ENCODE results near the gene CLCA2. TPM values are rescaled to one million over a fixed set of nuclear protein-coding genes. Genes with fewer than 3 reads are reported as not detected.

Gene CLCA2
- total RNA-seq, 1 experiment from 2014 or later = not detected

DNA sequence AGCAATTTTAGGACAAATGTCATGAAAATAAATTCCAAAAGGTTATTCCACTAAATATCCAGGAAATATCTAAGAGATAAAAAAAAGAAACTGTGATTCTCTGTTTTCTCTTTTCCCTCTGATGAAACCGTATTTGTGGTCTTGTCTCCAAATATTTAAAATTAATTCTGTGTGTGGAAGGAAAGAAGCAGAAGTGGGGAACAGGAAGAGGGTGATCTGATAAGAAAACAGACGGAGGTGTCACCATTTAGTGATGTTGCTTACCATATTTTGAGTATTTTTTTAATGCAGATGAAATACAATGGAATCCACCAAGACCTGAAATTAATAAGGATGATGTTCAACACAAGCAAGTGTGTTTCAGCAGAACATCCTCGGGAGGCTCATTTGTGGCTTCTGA, 74.3 kb downstream of the CLCA2 start:
- no peaks in the 10 kb centered on the region for H3K9me3 ChIP-seq (ENCODE audit: low read depth, low read length, poor library complexity, severe bottlenecking)
- no TSS peak for BruUV-seq (replicated peaks)
- ChIA-PET CTCF (no interaction called here), POLR2A (ENCODE audit: low non-redundant PET) (no interaction called here)
- no peak overlapping the region for H3K4me3 ChIP-seq (ENCODE audit: low read depth, low read length, poor library complexity, severe bottlenecking)
- TF ChIP-seq CTCF (conservative IDR thresholded peaks at IDR 0.05; ENCODE audit: low read depth, low read length) (no peak), EZH2 (IDR thresholded peaks at IDR 0.05; ENCODE audit: borderline replicate concordance, low read depth, low read length, poor library complexity, severe bottlenecking) (no peak)
- H3K27ac ChIP-seq (ENCODE audit: low read depth, low read length, poor library complexity, severe bottlenecking) = no peak overlapping the region
- H3K36me3 ChIP-seq (ENCODE audit: insufficient read depth, low read length, poor library complexity, severe bottlenecking) = no peaks in the 10 kb centered on the region
- intact Hi-C loops (cut with micrococcal nuclease; ENCODE audit: unreplicated experiment) = no loop called here
- no peak for DNase-seq (ENCODE audit: low spot score)
- H3K27me3 ChIP-seq (replicated peaks; ENCODE audit: insufficient read depth, low read depth, low read length, poor library complexity) = no peaks in the 10 kb centered on the region
- H3K4me1 ChIP-seq (ENCODE audit: insufficient read depth, low read length, poor library complexity, severe bottlenecking) = no peaks in the 10 kb centered on the region

GRCh38 chr1:86499987-86500593, 76.1 kb downstream of the CLCA2 start:
- Histone ChIP-seq H3K4me1 (ENCODE audit: insufficient read depth, low read length, poor library complexity, severe bottlenecking) (no peaks in the 10 kb centered on the region), H3K27ac (ENCODE audit: low read depth, low read length, poor library complexity, severe bottlenecking) (no peak overlapping the region), H3K9me3 (ENCODE audit: low read depth, low read length, poor library complexity, severe bottlenecking) (no peaks in the 10 kb centered on the region), H3K4me3 (ENCODE audit: low read depth, low read length, poor library complexity, severe bottlenecking) (no peak overlapping the region), H3K36me3 (ENCODE audit: insufficient read depth, low read length, poor library complexity, severe bottlenecking) (no peaks in the 10 kb centered on the region), H3K27me3 (replicated peaks; ENCODE audit: insufficient read depth, low read depth, low read length, poor library complexity) (no peaks in the 10 kb centered on the region)
- ChIA-PET CTCF (no interaction called here), POLR2A (ENCODE audit: low non-redundant PET) (no interaction called here)
- intact Hi-C loops (cut with micrococcal nuclease; ENCODE audit: unreplicated experiment) = loop anchor here (10.0 kb wide), 1 partner anchor 245 kb away; no protein-coding TSS in a partner anchor
- BruUV-seq (replicated peaks) = no TSS peak
- no peak; the same call in none of the 2 replicates for TF ChIP-seq CTCF (conservative IDR thresholded peaks at IDR 0.05; ENCODE audit: low read depth, low read length)
- peak; percentile 78 for DNase-seq (ENCODE audit: low spot score)

DNA sequence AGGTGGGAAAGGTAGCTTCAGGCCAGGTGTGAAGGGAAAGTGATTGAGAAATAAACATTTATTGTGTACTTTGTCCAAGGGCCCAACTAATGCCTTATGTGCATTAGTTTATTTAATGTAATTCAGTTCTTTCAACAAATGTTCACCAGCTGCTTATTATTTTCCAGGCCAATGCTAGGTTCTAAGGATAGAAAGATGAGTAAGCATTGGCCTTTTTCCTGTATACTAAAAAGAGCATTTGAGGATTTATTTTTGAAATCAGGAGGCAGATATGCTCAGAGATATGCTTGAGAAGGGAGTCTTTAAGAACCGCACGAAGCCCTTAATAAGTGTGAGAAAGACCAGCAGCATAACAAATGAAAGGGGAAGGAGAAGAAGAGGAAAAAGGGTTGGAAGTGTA, 76.7 kb downstream of the CLCA2 start:
- intact Hi-C loops (cut with micrococcal nuclease; ENCODE audit: unreplicated experiment) = loop anchor here (10.0 kb wide), 1 partner anchor 244 kb away; no protein-coding TSS in a partner anchor
- no TSS peak for BruUV-seq (replicated peaks)
- Histone ChIP-seq H3K27ac (ENCODE audit: low read depth, low read length, poor library complexity, severe bottlenecking) (no peak overlapping the region), H3K9me3 (ENCODE audit: low read depth, low read length, poor library complexity, severe bottlenecking) (no peaks in the 10 kb centered on the region), H3K4me3 (ENCODE audit: low read depth, low read length, poor library complexity, severe bottlenecking) (no peak overlapping the region), H3K36me3 (ENCODE audit: insufficient read depth, low read length, poor library complexity, severe bottlenecking) (no peaks in the 10 kb centered on the region), H3K27me3 (replicated peaks; ENCODE audit: insufficient read depth, low read depth, low read length, poor library complexity) (no peaks in the 10 kb centered on the region), H3K4me1 (ENCODE audit: insufficient read depth, low read length, poor library complexity, severe bottlenecking) (no peaks in the 10 kb centered on the region)
- DNase-seq (ENCODE audit: low spot score) = no peak
- ChIA-PET CTCF (no interaction called here), POLR2A (ENCODE audit: low non-redundant PET) (no interaction called here)
- TF ChIP-seq CTCF (conservative IDR thresholded peaks at IDR 0.05; ENCODE audit: low read depth, low read length) (no peak), EZH2 (IDR thresholded peaks at IDR 0.05; ENCODE audit: borderline replicate concordance, low read depth, low read length, poor library complexity, severe bottlenecking) (no peak)

All from A673 (cell line).